Measurements from ENCODE around the gene TSLP.

DNA sequence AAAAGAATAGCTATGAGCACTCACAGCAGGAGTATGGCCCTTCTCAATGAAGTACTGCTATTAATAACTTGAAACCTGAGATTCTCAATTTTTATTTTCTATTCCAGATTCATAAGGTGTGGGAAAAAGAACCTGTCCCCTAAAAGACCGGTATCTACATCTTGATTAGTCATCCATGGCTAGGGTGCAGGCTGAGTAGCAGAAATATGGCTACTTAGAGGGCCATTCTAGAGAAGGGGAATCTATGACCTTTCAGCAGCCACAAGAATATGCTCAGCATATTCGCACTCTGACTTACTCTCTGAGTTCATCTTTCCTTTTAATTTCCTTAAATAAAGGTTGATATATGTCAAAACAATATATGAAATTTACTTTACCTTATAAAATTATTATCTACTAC is 48.3 kb downstream of the TSLP start:
- TF ChIP-seq, protein P1, sequence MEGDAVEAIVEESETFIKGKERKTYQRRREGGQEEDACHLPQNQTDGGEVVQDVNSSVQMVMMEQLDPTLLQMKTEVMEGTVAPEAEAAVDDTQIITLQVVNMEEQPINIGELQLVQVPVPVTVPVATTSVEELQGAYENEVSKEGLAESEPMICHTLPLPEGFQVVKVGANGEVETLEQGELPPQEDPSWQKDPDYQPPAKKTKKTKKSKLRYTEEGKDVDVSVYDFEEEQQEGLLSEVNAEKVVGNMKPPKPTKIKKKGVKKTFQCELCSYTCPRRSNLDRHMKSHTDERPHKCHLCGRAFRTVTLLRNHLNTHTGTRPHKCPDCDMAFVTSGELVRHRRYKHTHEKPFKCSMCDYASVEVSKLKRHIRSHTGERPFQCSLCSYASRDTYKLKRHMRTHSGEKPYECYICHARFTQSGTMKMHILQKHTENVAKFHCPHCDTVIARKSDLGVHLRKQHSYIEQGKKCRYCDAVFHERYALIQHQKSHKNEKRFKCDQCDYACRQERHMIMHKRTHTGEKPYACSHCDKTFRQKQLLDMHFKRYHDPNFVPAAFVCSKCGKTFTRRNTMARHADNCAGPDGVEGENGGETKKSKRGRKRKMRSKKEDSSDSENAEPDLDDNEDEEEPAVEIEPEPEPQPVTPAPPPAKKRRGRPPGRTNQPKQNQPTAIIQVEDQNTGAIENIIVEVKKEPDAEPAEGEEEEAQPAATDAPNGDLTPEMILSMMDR (IDR thresholded peaks at IDR 0.05) = no peak
- no peak for TF ChIP-seq POLR2A (IDR thresholded peaks at IDR 0.05)
- no peak for TF ChIP-seq POLR2AphosphoS5 (IDR thresholded peaks at IDR 0.05)

Measured in breast epithelium (tissue), 3 donors.